Mesenchymal stem cell (in vitro differentiated cells and primary cell): ENCODE results near the gene IRAK3.

Experiments used
- DNase-seq: peaks from one replicate; pipeline ENCODE4 v3.0.0-alpha.2; 2013
- H2AFZ ChIP-seq: one replicate; pipeline ENCODE4 v1.6.1; 2013; ENCODE audit warnings: low read depth, mild to moderate bottlenecking, control low read depth, inconsistent platforms, low read length, moderate library complexity
- H2AK5ac ChIP-seq: 2 replicates; pipeline ENCODE4 v1.6.1; 2013; ENCODE audit warnings: low read length, moderate library complexity, mild to moderate bottlenecking, inconsistent platforms; ENCODE audit not compliant: severe bottlenecking
- H2BK120ac ChIP-seq: one replicate; pipeline ENCODE4 v1.6.1; 2013; ENCODE audit warnings: low read depth, mild to moderate bottlenecking, inconsistent platforms, low read length, moderate library complexity
- H2BK12ac ChIP-seq, 2 experiments: one replicate each; pipeline ENCODE4 v1.6.1; 2013; ENCODE audit warnings: inconsistent platforms in 2 of 2, low read length in 2 of 2, mild to moderate bottlenecking in 2 of 2, moderate library complexity in 2 of 2, control low read depth in 1 of 2
- H2BK15ac ChIP-seq: one replicate; pipeline ENCODE4 v1.6.1; 2013; ENCODE audit warnings: mild to moderate bottlenecking, low read depth, inconsistent platforms; ENCODE audit not compliant: poor library complexity, severe bottlenecking
- H2BK5ac ChIP-seq: 2 replicates; pipeline ENCODE4 v1.6.1; 2013; ENCODE audit warnings: low read depth, mild to moderate bottlenecking, low read length, control low read depth, inconsistent platforms; ENCODE audit not compliant: poor library complexity, severe bottlenecking
- H3K14ac ChIP-seq, 2 experiments: one replicate each; pipeline ENCODE4 v1.6.1; 2013; ENCODE audit warnings: inconsistent platforms in 2 of 2, low read length in 2 of 2, control low read depth in 1 of 2, mild to moderate bottlenecking in 1 of 2, moderate library complexity in 1 of 2
- H3K18ac ChIP-seq, 2 experiments: one replicate each; pipeline ENCODE4 v1.6.1; 2013; ENCODE audit warnings: inconsistent platforms in 2 of 2, low read length in 2 of 2, control low read depth in 1 of 2, low read depth in 1 of 2, mild to moderate bottlenecking in 1 of 2
- H3K23ac ChIP-seq, 2 experiments: one replicate each; pipeline ENCODE4 v1.6.1; 2013; ENCODE audit warnings: inconsistent platforms in 2 of 2, low read length in 2 of 2, mild to moderate bottlenecking in 2 of 2, moderate library complexity in 2 of 2, control low read depth in 1 of 2
- H3K27ac ChIP-seq: 2 replicates; pipeline ENCODE4 v1.5.1; 2013; ENCODE audit warnings: mild to moderate bottlenecking, moderate library complexity, low read length, control low read depth, inconsistent platforms; ENCODE audit not compliant: poor library complexity, severe bottlenecking
- H3K27me3 ChIP-seq, 2 experiments: 2 replicates each; pipeline versions ENCODE4 v1.6.1 to v1.7.0; 2013; ENCODE audit warnings: low read length in 2 of 2, mild to moderate bottlenecking in 2 of 2, moderate library complexity in 2 of 2, control low read depth in 1 of 2, inconsistent platforms in 1 of 2; ENCODE audit not compliant: control insufficient read depth in 1 of 2, insufficient read depth in 1 of 2
- H3K36me3 ChIP-seq, 2 experiments: 2 replicates each; pipeline versions ENCODE4 v1.6.1 to v1.7.0; 2013; ENCODE audit warnings: low read length in 2 of 2, control low read depth in 1 of 2, inconsistent platforms in 1 of 2, low read depth in 1 of 2, mild to moderate bottlenecking in 1 of 2; ENCODE audit not compliant: insufficient read depth in 2 of 2, control insufficient read depth in 1 of 2
- H3K4ac ChIP-seq, 2 experiments: one replicate each; pipeline ENCODE4 v1.6.1; 2013; ENCODE audit warnings: inconsistent platforms in 2 of 2, low read length in 2 of 2, mild to moderate bottlenecking in 2 of 2, moderate library complexity in 2 of 2, control low read depth in 1 of 2, low read depth in 1 of 2
- H3K4me1 ChIP-seq: 2 replicates; pipeline ENCODE4 v1.6.1; 2013; ENCODE audit warnings: low read depth, low read length, control low read depth; ENCODE audit not compliant: control insufficient read depth, insufficient read depth
- H3K4me2 ChIP-seq: 2 replicates; pipeline ENCODE4 v1.6.1; 2013; ENCODE audit warnings: low read length, mild to moderate bottlenecking, inconsistent platforms; ENCODE audit not compliant: poor library complexity, severe bottlenecking
- H3K4me3 ChIP-seq, 2 experiments: 2 replicates each; pipeline versions ENCODE4 v1.5.1 to v1.7.0; 2013; ENCODE audit warnings: low read length in 2 of 2, mild to moderate bottlenecking in 2 of 2, control low read depth in 1 of 2, low read depth in 1 of 2; ENCODE audit not compliant: insufficient read depth in 1 of 2
- H3K79me1 ChIP-seq: replicated peaks from 2 replicates; pipeline ENCODE4 v1.6.1; 2013; ENCODE audit warnings: mild to moderate bottlenecking, control low read depth, low read length, inconsistent platforms; ENCODE audit not compliant: poor library complexity, severe bottlenecking
- H3K9ac ChIP-seq: 2 replicates; pipeline ENCODE4 v1.7.0; 2013; ENCODE audit warnings: mild to moderate bottlenecking, low read length, moderate library complexity
- H3K9me3 ChIP-seq: 2 replicates; pipeline ENCODE4 v1.7.0; 2013; ENCODE audit warnings: mild to moderate bottlenecking, low read length; ENCODE audit not compliant: control insufficient read depth
- H4K8ac ChIP-seq: one replicate; pipeline ENCODE4 v1.6.1; 2013; ENCODE audit warnings: inconsistent platforms, mild to moderate bottlenecking, low read length, moderate library complexity
- H4K91ac ChIP-seq: one replicate; pipeline ENCODE4 v1.6.1; 2013; ENCODE audit warnings: mild to moderate bottlenecking, low read length, inconsistent platforms
- WGBS: methylation state at CpG from one replicate; pipeline ENCODE4 v1.1.7; 2013; ENCODE audit warnings: mixed read lengths; 5-methylcytosine and 5-hydroxymethylcytosine counted together

Gene IRAK3

DNA sequence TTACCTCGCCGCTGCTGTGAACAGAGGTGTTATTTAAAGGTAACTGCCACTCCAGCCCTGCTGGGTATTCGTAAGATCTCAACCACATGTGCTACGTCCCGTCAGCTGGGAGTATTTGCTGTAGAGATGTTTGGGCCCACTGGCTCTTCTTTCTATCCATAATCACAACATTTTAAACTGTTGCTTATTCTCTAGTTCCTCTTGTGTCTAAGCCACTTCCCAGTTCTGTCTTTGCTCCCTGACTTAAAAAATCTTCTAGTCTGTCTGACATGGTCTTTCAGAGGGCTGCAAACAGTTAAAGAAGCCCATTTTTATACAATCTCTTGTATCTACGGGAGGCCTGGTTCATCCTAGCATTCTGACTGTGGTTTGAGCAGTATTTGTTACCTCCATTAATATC lies 80.1 kb downstream of the IRAK3 start:
- H2AFZ ChIP-seq = no peak overlapping the region
- H3K18ac ChIP-seq = no peak overlapping the region
- H3K23ac ChIP-seq = no peak overlapping the region
- H2BK12ac ChIP-seq = no peak overlapping the region
- no peak overlapping the region for H3K27ac ChIP-seq
- no peak overlapping the region for H4K91ac ChIP-seq
- H3K4me3 ChIP-seq = no peak overlapping the region
- no peaks in the 10 kb centered on the region for H3K79me1 ChIP-seq
- H3K4me2 ChIP-seq = no peak overlapping the region
- no peak overlapping the region for H2BK15ac ChIP-seq
- 78% methylated on average over 6 of the region's 6 CpGs for WGBS
- no peak overlapping the region for H3K4ac ChIP-seq
- H3K9me3 ChIP-seq = no peaks in the 10 kb centered on the region
- no peak overlapping the region for H3K9ac ChIP-seq
- no peak overlapping the region for H2BK5ac ChIP-seq
- no peaks in the 10 kb centered on the region for H3K36me3 ChIP-seq
- no peak overlapping the region for H4K8ac ChIP-seq
- no peaks in the 10 kb centered on the region for H3K4me1 ChIP-seq
- H3K27me3 ChIP-seq = peaks cover 0 to 21% of the 10 kb centered on the region in 2 experiments
- no peak overlapping the region for H2BK120ac ChIP-seq
- no peak overlapping the region for H2AK5ac ChIP-seq
- no peak overlapping the region for H3K14ac ChIP-seq
- no peak for DNase-seq

DNA sequence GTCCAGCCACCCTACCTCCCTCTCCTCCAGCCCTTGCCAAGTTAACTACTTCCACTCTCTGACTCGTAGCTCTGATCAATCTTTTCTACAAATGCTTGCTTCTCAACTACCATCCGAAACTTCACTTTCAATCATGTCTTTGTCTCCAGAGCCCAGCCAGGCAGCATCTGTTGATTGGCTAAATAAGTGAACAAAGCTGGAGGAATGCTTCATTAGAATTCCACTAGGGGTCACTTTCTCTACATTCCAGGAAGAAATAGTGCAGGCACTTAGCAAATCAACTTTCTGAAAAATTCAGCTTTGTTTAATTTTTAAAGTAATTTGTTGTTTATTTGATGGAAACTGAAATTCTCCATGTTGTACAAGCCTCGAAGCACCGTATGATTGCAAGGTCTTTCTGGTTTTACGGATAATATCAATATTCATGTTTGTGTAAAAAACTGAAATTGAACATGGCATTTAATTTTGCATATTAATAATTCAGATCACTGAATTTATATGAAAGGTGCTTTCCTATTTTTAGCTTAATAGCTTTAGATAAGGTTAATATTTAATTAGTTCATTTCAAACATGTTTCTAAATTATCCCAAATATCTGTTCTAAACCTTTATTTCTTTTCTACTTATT lies 80.9 kb downstream of the IRAK3 start:
- WGBS = 78% methylated on average over 4 of the region's 5 CpGs
- Histone ChIP-seq H3K9me3 (no peaks in the 10 kb centered on the region), H2AK5ac (no peak overlapping the region), H3K27ac (no peak overlapping the region), H3K79me1 (no peaks in the 10 kb centered on the region), H3K4me1 (no peaks in the 10 kb centered on the region), H4K91ac (no peak overlapping the region), H3K14ac (no peak overlapping the region), H3K27me3 (peaks cover 0 to 21% of the 10 kb centered on the region in 2 experiments), H3K23ac (no peak overlapping the region), H3K36me3 (no peaks in the 10 kb centered on the region), H2BK120ac (no peak overlapping the region), H3K4me3 (no peak overlapping the region), H3K18ac (no peak overlapping the region), H3K4ac (no peak overlapping the region), H2BK15ac (no peak overlapping the region), H3K9ac (no peak overlapping the region), H2AFZ (no peak overlapping the region), H2BK12ac (no peak overlapping the region), H3K4me2 (no peak overlapping the region), H4K8ac (no peak overlapping the region), H2BK5ac (no peak overlapping the region)
- peak; percentile 50 for DNase-seq

DNA sequence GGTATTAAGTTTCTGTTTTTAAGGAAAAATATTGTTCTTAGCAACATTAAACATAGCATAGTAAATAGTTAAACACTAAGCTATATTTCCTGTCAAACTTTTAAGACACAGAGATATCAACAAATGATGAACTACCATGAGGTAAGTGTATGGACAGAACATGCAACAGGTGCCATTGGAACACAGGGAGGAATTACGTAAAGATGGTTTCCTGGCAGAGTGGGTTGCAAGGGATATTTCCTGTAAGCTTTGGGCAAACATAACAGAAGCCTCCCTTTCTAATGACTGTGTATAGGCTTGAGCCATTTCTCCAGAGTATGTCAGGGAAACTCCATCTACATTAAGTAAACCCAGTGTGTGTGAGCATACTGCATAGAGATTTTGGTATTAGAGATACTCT lies 81.6 kb downstream of the IRAK3 start:
- Histone ChIP-seq H4K91ac (no peak overlapping the region), H3K4ac (no peak overlapping the region), H2BK5ac (no peak overlapping the region), H4K8ac (no peak overlapping the region), H2AK5ac (no peak overlapping the region), H3K4me2 (no peak overlapping the region), H3K36me3 (no peaks in the 10 kb centered on the region), H3K18ac (no peak overlapping the region), H3K9ac (no peak overlapping the region), H3K4me3 (no peak overlapping the region), H3K27me3 (peaks cover 0 to 21% of the 10 kb centered on the region in 2 experiments), H3K9me3 (no peaks in the 10 kb centered on the region), H3K4me1 (no peaks in the 10 kb centered on the region), H3K14ac (no peak overlapping the region), H3K23ac (no peak overlapping the region), H3K79me1 (no peaks in the 10 kb centered on the region), H2BK15ac (no peak overlapping the region), H2BK120ac (no peak overlapping the region), H2AFZ (no peak overlapping the region), H3K27ac (no peak overlapping the region), H2BK12ac (no peak overlapping the region)
- 100% methylated on average over 1 of the region's 1 CpG for WGBS
- no peak for DNase-seq

DNA sequence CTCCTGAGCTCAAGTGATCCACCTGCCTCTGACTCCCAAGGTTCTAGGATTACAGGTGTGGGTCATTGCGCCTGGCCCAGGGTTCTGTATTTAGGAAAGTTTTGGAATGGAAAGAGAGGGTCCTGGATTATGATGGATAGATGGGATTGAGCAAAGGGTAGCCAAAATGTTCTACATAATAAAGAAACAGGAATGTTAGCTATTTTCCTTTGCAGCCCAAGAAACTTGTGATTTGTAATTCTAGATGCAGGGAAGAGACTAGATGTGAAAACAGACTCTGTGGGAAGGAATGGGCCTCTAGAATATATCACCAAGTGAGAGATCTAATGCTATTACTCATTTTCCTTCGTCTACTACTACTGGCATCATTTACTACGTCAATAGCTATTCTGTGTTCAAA lies 83.6 kb downstream of the IRAK3 start:
- H3K27me3 ChIP-seq = peaks cover 0 to 15% of the 10 kb centered on the region in 2 experiments
- no peaks in the 10 kb centered on the region for H3K9me3 ChIP-seq
- H3K9ac ChIP-seq = no peak overlapping the region
- H4K91ac ChIP-seq = no peak overlapping the region
- 57% methylated on average over 3 of the region's 3 CpGs for WGBS
- H2BK120ac ChIP-seq = no peak overlapping the region
- H2BK12ac ChIP-seq = no peak overlapping the region
- no peak overlapping the region for H3K18ac ChIP-seq
- no peaks in the 10 kb centered on the region for H3K4me1 ChIP-seq
- H3K27ac ChIP-seq = no peak overlapping the region
- no peaks in the 10 kb centered on the region for H3K79me1 ChIP-seq
- no peak for DNase-seq
- no peak overlapping the region for H4K8ac ChIP-seq
- H2BK15ac ChIP-seq = no peak overlapping the region
- H3K4ac ChIP-seq = no peak overlapping the region
- no peak overlapping the region for H3K4me3 ChIP-seq
- H2AK5ac ChIP-seq = no peak overlapping the region
- no peaks in the 10 kb centered on the region for H3K36me3 ChIP-seq
- no peak overlapping the region for H3K4me2 ChIP-seq
- H2AFZ ChIP-seq = no peak overlapping the region
- no peak overlapping the region for H3K23ac ChIP-seq
- no peak overlapping the region for H2BK5ac ChIP-seq
- H3K14ac ChIP-seq = no peak overlapping the region
